HL-60/S4 (cell line): ENCODE measurements around the gene TEX51.

Experiments used
- in situ Hi-C: fragments of 300-500 bp; cut with MboI; formaldehyde crosslinking; loops from 2 replicates; pipeline ENCODE4 v1.14.3; 2022; ENCODE audit warnings: low sequenced_read_pairs

The TEX51 gene

DNA sequence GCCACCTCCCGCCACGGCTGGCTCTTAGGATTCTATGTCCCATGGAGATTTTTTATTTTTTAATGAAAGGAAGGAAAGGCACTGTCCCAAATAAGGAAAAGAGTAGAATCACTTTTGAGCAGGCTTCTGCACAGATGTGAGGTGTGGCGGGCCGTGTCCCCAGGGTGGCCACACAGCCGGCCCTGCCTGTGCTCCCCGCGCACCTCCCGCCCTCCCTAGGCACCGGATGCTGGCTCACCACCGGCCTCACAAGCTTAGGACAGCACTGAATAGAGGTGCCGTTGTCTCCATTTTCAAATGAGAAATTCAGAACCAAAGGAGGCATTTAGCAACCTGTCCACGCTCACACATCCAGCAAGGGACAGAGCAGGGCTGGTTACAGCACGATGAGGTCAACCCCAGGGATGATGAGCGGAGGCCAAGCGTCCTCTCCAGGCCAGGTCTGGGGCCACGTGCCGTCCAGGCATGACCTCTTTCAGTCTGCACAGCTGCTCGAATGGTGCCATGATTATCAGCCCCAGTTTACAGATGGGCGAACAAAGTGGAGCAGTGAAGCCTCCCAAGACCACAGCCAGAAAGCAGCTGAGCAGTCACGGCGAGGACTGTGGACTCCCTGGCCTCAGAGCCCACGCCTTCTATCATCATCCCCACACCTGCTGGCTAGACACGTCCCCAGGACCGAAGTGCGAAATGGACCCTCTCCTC is 20.7 kb upstream of the TEX51 start:
- in situ Hi-C loops: no loop called here

DNA sequence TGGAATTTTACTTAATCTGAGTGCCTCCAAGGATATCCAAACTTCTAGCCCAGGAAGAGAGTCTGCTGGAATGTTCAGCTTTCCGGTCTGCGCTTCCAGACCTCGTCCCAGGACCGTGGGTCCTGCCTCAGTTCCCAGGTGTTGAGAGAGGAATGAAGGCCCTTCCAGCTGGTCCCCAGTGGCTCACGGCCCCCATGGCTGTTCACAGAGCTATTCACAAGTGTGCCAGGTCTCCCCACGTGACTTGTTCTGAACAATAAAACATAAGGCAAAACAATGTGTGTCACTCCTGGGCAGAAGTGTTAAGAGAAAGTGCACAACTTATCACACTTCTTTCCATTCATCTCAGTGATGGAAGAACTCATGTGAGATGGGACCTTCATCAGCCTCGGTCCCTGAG is 20.1 kb upstream of the TEX51 start:
- in situ Hi-C loops: no loop called here

DNA sequence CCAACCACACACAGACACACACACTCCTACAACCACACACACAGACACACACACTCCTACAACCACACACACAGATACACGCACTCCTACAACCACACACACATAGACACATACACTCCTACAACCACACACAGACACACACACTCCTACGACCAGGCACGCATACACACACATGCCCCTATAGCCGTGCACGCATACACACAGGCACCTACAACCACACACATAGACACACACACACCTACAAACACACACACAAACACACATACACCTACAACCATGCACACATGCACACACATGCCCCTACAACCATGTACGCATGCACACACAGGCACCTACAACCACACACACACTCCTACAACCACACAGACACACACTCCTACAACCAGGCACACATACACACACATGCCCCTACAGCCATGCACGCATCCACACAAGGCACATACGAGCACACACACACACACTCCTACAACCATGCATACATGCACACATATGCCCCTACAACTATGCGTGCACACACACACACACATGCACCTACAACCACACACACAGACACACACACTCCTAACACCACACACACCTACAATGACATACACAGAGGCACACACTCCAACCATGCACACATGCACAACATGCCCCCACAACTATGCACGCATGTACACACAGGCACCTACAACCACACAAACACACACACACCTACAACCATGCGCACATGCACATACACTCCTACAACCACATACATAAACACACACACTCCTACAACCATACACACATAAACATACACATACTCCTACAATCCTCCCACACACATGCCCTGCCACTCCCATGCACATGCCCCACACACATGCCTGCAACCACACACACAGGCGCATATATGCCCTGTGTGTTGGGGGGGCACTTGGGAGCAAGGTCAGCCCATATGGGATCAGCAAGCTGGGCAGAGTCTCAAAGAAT is 19.1 kb upstream of the TEX51 start:
- in situ Hi-C loops: no loop called here

DNA sequence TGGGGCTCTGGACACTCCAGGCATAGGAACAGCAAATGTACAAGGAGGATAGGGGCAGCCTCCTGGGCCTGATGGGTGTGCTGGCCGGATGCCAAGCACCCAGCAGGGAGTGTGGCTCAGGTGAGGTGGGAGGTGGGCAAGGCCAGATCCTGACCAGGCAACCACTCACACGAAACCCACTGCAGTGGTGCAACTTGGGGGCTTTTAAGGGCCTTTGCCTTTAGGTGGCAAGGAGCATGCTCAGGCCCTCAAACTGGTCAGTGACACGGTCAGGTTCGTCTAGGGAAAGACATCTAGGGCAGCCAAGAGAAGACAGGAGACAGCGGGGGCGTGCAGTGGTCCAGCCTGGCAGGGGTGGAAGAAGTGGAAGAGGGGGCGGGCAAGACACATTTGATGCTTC is 18.4 kb upstream of the TEX51 start:
- in situ Hi-C loops: no loop called here

DNA sequence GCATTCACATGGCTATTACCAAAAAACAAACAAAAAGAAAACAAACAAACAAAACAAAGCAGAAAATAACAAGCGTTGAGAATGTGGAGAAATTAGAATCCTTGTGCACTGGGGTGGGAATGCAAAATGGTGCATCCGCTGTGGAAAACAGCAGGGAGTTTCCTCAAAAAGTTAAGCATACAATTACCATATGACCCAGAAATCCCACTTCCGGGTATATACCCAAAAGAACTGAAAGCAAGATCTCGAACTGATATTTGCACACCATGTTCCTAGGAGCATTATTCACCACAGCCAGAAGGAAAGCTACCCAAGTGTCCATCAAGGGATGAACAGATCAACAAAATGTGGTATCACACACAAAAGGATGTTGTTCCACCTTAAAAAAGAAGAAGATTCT is 17.9 kb upstream of the TEX51 start:
- in situ Hi-C loops: no loop called here

DNA sequence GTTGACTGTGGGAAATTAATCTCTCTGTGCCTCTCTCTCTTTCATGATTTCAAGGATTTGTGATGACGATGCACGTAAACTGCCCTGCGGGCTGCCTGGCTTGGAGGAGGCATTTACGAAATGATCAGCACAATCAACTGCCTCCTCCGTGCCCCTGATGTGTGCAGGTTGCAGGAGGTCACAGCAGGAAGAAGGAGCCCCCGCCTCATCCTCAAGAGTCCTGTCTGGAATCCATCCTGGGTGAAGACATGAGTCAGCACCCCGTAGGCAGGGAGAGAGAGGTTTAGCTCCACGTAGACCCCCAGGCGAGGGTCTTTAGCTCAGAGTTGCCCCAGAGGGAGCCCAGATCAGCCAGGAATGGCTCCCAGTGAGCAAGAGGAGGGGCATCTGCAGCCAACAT is 17.1 kb upstream of the TEX51 start:
- in situ Hi-C loops: no loop called here

DNA sequence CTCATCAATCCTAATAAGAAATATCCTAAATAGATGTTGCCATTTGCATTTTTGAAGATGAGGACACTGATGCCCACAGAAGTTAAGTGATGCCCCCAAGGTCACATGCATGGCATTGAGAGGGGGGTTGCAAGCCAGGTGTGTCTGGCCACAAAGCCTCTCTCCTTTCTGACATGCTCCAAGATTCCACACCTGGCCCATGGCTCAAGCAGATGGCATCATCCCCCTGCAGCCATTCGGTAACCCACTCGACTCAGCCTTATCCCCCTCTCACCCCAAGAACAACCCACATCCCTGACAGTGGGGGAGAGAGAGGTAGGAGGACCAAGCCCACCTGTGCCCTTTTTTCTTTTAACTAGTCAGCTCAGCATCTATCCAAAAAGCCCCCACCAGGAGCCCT is 16.5 kb upstream of the TEX51 start:
- in situ Hi-C loops: no loop called here

DNA sequence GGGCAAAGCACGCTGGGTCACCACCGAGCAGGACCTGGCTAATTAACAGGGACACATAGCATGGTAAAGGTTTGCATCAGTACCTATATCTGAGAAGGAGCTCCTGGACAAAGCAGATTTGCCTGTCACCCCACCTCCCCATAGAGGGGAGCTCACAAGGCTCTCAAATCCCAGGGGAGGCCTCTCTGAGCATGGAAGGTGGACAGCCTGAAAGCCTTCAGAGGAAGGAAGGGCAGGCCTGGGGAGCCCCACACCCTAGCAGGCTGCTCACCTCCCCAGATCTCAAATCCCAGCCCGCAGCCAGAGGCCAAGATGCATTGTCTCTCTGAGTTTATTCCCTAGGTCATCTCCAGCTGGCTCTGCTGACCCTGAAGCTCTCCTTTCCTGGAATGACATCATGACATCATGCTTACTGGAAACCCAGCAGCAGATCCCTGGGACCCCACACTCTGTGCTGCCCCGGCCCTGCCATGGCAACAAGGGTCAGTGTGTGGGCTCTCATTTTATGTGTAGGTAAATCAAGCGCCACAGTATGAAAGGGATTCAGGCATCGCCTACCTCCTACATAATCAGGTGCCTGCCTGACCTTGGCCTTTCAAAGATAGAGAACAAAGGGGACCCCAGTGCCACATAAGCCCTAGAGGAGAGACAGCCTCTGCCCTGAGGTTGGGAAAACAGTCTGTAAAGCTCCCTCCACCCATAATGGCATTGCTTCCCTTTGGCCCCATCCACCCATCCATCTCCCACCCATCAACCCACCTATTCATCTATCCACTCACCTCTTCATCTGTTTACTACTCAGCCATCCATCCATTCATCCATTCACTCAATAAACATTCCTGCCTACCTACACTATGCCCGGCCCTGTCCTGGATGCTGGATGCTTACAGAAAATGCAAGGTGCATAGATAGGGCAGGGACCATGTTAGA is 15.7 kb upstream of the TEX51 start:
- in situ Hi-C loops: no loop called here

DNA sequence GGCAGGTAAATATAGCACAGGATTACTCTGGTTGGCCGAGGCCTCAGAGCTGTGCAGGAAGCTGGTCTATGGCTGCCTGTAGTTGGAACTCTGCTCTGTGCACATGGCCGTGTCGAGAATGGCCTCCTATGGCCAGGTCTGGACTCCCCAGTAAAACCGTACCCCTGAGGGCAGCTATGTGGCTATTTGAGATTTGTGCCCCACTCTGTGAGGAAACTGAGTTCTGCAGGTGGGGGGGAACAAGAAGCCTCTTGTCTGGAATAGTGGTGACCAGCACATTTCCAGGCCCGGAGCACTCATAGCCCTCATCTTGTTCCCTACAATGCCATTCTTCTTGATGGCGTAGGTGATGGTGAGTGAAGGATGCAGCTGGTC is 15.0 kb upstream of the TEX51 start:
- in situ Hi-C loops: no loop called here

DNA sequence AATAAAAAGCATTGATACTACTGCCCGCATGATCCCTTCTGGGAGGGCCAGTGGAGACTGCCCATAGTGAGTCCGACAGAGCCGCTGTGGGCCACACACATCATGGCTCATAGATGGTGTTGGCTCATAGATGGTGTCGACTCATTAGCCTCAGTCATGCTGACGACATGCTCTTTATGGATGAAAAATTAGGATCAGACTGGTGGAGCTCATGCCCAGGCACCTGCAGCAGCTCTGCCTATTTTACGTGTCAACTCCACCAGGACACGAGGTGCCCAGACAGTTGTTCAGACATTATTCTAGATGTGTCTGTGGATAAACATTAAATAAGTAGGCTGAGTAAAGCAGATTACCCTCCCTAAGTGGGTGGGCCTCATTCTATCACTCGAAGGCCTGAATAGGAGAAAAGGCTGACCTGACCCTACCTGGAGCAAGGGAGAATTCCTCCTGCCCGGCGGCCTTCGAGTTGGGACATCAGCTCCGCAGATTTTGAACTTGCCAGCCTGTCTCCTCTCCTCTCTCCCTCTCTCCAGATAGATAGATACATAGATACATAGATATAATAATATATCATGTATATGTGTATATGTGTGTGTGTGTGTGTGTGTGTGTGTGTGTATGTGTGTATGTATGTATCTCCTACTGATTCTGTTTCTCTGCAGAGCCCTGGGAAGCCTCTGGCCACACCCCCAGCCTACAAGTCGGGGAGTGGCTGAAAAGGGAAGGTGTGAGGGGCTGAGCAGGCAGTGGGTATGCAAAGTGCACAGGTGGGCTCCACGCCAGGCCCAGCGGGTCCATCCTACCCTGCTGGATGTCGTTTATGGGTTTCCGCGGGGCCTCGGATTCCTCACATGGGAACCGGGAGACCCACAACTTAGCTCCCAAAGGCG is 13.6 kb upstream of the TEX51 start:
- in situ Hi-C loops: no loop called here

DNA sequence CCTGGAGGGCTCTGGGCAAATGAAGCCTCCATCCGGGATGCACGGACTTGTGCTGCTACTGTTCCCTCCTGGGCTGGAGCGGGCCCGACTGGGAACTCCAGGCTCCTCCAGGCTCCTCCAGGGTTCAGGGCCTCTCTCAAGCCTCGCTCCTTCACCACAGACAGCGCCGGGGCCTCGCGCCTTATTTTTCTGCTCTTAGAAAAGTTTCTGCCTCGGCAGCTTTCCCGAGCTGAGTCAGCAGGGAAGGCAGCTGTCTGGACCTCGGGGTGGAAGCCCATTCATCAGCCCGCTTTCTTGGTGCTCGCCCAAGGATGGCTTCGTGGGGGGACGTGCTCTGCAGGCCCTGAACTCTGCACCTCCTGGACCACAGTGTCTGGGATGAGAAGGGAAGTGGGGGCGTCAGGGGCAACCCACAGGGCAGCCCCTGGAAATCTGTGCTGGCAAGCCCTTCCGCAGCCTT is 12.9 kb upstream of the TEX51 start:
- in situ Hi-C loops: no loop called here

DNA sequence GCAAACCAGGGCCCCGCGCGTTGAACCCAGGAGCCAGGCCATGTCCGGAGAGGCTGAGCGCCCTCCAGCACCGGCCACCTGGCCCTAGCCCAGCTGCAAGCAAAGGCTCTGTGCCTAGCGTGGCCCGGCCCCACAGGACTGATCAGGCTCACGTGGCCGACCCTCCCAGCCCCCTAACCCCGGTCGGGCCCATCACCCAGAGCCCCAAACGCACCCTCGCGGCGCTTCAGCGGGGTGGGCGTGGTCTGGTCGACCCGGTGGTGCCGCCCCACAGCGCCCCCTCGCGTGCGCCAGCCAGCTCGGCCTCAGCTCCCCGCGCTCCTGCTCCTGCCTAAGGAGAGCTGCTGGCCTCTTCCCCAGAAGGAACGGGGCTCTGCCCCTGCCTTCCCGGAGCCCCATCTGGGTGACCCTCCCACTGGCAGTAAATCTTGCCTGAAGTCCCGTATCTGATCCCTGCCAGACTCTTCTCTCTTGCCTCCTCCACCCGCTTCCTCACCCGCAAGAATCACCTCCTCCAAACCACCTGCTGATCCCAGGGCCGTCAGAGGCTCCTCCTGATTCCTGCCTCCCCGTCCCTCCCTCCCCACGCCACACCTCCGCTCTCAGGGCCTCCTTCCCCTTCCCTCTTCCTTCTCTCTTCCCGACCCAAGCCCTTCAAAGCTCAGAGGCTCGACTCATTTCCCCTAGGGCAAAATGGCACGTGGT is 12.3 kb upstream of the TEX51 start:
- in situ Hi-C loops: no loop called here

DNA sequence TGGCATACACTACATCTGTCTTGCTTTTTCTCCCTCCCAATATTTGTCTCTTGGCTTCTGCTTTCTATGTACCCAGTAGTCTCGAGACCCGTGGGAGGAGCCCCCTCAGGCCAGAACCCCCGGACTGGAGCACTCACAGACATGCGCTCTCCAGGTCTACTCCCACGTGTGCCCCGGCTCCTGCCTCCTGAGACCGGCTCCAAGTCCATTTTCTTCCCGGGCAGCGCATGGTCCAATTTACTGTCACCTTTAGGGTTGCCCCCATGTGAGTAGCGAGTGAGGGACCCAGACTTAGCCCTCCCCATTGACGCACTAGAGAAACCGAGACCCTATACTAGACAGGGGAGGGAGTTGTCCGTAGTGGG is 11.8 kb upstream of the TEX51 start:
- in situ Hi-C loops: no loop called here

DNA sequence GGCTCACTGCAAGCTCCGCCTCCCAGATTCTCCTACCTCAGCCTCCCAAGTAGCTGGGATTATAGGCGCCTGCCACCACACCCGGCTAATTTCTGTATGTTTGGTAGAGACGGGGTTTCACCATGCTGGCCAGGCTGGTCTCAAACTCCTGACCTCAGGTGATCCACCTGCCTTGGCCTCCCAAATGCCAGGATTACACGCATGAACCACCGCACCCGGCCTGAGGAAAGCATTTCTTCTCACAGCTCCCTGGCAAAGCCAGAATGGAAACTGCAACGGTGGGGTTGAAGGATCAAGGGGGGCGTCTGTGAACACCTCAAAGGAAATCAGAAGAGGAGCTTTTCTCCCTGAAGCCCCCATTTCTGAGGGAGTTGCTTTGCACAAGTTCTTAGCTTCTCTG is 11.2 kb upstream of the TEX51 start:
- in situ Hi-C loops: no loop called here

DNA sequence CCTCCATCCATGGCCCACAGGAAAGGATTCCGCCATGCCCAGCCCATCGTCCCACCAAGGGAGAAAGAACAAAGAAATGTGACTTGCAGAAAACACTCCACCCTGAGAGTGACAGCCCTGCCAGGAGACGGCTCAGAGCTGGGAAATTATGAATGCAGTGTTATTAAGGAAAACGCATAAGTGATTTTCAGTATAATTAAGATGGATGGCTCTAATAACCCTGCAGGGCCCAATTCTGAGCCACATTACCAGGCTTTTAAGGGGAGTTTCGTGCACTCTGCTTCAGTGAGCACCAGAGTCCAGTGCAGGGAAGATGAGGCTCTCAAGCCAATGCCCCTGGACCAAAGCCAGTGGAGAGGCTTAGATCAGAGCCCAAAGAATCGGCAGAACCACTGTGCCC is 10.6 kb upstream of the TEX51 start:
- in situ Hi-C loops: no loop called here

DNA sequence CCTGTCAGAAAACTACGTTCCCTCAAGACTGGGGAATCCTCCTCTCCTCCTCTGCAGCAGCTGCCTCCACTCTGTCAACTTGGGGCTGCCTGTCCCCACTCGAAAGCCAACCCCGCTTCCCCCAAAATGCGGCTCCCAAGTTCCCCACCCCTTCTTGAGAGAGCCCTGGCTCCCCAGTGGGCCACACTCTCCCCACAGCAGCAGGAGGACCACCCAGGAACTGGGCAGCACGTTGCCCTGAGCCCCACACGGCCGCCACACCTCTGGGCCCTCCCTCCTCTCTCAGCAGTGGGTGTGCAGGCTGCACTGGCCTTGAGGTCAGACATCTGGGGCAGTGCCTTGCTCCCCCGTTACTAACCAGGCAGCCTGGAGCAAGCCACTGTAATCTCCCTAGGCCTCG is 9.6 kb upstream of the TEX51 start:
- in situ Hi-C loops: no loop called here

DNA sequence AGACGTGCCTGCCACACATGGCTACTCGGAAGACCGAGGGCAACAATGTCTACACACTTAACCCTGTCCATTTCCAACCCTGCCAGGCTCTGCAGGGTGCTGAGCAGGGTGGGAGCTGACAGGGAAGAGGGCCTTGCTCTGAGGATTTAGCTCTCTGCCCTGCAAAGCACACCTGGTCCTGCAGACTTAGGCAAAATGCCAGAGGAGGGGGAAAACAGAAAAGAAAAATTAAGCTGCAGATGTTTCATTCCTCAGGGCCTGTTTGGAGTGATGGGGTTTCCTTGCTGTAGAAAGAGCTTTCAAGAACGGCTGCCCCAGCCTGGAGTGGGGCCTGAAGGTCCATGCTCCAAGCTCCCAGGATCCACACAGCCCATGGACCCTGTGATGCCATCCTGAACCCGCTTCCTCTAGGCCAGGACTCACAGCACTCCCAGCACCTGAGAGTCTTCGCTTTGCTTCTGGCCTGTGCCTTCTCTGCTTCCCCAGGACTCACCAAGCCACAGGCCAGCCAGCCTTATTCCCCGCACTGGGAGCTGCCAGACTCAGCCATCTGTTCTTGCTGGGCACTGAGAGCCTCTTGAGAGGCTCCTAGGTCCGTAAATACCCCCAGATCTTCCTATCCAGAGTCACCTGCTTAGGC is 9.1 kb upstream of the TEX51 start:
- in situ Hi-C loops: no loop called here

DNA sequence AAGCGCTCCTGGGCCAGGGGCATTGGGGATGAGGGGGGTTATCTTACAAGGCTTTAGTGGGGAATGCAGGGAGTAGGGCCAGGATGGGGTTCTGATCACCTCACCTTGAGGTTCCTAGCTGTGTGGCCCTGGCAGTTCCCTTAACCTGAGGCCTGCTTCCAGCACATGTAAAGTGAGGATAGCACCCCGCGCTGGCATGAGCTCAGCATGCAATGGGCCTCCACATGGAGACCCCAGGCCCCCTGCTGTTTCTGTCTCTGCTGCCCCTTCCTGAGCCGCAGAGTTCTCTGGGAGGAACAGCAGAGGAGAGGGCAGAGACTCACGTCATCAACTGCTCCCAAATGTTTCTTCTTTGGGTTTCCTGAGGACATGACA is 8.6 kb upstream of the TEX51 start:
- in situ Hi-C loops: no loop called here
